ENCODE measurements around the gene CMSS1. TPM values are rescaled to one million over a fixed set of nuclear protein-coding genes. Genes with fewer than 3 reads are reported as not detected.

CMSS1 gene
- total RNA-seq, 1 experiment from 2014 or later, result 64.1 TPM

- TF ChIP-seq, protein P1, sequence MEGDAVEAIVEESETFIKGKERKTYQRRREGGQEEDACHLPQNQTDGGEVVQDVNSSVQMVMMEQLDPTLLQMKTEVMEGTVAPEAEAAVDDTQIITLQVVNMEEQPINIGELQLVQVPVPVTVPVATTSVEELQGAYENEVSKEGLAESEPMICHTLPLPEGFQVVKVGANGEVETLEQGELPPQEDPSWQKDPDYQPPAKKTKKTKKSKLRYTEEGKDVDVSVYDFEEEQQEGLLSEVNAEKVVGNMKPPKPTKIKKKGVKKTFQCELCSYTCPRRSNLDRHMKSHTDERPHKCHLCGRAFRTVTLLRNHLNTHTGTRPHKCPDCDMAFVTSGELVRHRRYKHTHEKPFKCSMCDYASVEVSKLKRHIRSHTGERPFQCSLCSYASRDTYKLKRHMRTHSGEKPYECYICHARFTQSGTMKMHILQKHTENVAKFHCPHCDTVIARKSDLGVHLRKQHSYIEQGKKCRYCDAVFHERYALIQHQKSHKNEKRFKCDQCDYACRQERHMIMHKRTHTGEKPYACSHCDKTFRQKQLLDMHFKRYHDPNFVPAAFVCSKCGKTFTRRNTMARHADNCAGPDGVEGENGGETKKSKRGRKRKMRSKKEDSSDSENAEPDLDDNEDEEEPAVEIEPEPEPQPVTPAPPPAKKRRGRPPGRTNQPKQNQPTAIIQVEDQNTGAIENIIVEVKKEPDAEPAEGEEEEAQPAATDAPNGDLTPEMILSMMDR (IDR thresholded peaks at IDR 0.05 in 2 of 3, conservative IDR thresholded peaks at IDR 0.05 in 1 of 3; ENCODE audit: borderline replicate concordance in 1 of 3, insufficient read depth in 1 of 3, low read depth in 2 of 3, low read length in 2 of 3), result no peak
- TF ChIP-seq ZBTB33 (IDR thresholded peaks at IDR 0.05; ENCODE audit: extremely low read depth, insufficient replicate concordance, low read length) (no peak), TCF7L2 (IDR thresholded peaks at IDR 0.05; ENCODE audit: borderline replicate concordance, extremely low read depth, insufficient read depth, insufficient read length) (no peak), CEBPB (IDR thresholded peaks at IDR 0.05; ENCODE audit: low read depth) (no peak), FOSL1 (IDR thresholded peaks at IDR 0.05; ENCODE audit: low read depth) (no peak), YY1 (IDR thresholded peaks at IDR 0.05; ENCODE audit: extremely low read depth, insufficient replicate concordance, low read depth, low read length) (no peak), SRF (IDR thresholded peaks at IDR 0.05; ENCODE audit: low read depth) (no peak), RAD21 (IDR thresholded peaks at IDR 0.05; ENCODE audit: low read depth) (no peak), EGR1 (IDR thresholded peaks at IDR 0.05; ENCODE audit: low read depth) (no peak), SP1 (IDR thresholded peaks at IDR 0.05; ENCODE audit: low read depth) (no peak), EZH2phosphoT487 (IDR thresholded peaks at IDR 0.05; ENCODE audit: borderline replicate concordance) (no peak), JUND (IDR thresholded peaks at IDR 0.05) (no peak)
- TF ChIP-seq, protein P2, sequence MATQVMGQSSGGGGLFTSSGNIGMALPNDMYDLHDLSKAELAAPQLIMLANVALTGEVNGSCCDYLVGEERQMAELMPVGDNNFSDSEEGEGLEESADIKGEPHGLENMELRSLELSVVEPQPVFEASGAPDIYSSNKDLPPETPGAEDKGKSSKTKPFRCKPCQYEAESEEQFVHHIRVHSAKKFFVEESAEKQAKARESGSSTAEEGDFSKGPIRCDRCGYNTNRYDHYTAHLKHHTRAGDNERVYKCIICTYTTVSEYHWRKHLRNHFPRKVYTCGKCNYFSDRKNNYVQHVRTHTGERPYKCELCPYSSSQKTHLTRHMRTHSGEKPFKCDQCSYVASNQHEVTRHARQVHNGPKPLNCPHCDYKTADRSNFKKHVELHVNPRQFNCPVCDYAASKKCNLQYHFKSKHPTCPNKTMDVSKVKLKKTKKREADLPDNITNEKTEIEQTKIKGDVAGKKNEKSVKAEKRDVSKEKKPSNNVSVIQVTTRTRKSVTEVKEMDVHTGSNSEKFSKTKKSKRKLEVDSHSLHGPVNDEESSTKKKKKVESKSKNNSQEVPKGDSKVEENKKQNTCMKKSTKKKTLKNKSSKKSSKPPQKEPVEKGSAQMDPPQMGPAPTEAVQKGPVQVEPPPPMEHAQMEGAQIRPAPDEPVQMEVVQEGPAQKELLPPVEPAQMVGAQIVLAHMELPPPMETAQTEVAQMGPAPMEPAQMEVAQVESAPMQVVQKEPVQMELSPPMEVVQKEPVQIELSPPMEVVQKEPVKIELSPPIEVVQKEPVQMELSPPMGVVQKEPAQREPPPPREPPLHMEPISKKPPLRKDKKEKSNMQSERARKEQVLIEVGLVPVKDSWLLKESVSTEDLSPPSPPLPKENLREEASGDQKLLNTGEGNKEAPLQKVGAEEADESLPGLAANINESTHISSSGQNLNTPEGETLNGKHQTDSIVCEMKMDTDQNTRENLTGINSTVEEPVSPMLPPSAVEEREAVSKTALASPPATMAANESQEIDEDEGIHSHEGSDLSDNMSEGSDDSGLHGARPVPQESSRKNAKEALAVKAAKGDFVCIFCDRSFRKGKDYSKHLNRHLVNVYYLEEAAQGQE (IDR thresholded peaks at IDR 0.05; ENCODE audit: low read depth), result no peak
- H3K79me2 ChIP-seq (ENCODE audit: insufficient read depth, low read length), result no peaks in the 10 kb centered on the region
- ATAC-seq, result no peak
These were observed 207.1 kb downstream of the CMSS1 start for GRCh38 chr3:100024520-100025303.

More at GRCh38 chr3:100024520-100025303, 207.1 kb downstream of the CMSS1 start:
- ChIA-PET CTCF (no interaction called here), POLR2A (no interaction called here), RAD21 (ENCODE audit: low non-redundant PET in 1 of 2, low total read pairs in 2 of 2, uncharacterized antibody in 2 of 2, unreplicated experiment in 2 of 2) (no interaction called here)
- no peak overlapping the region for H3K4me3 ChIP-seq (replicated peaks in 1 of 2; ENCODE audit: low read depth in 1 of 2, low read length in 2 of 2)
- H3K27me3 ChIP-seq (ENCODE audit: insufficient read depth, low read length), result no peaks in the 10 kb centered on the region
- intact Hi-C loops (cut with micrococcal nuclease), result no loop called here
- no peak overlapping the region for H3K9ac ChIP-seq (ENCODE audit: low read length)
- H3K27ac ChIP-seq (ENCODE audit: low read depth, low read length), result no peak overlapping the region
- no peaks in the 10 kb centered on the region for H3K9me3 ChIP-seq (ENCODE audit: control insufficient read depth in 1 of 2, insufficient read depth in 1 of 2, low read depth in 1 of 2, low read length in 2 of 2)
- H3K4me2 ChIP-seq (ENCODE audit: low read length), result no peak overlapping the region
- no peaks in the 10 kb centered on the region for H4K20me1 ChIP-seq (ENCODE audit: insufficient read depth)
- no peak for DNase-seq (ENCODE audit: low read depth, low spot score)
- no peaks in the 10 kb centered on the region for H3K4me1 ChIP-seq (ENCODE audit: control insufficient read depth in 1 of 2, insufficient read depth in 2 of 2, low read length in 2 of 2)
- BruUV-seq (replicated peaks), result no TSS peak
- no peaks in the 10 kb centered on the region for H3K36me3 ChIP-seq (ENCODE audit: control insufficient read depth in 1 of 2, insufficient read depth in 2 of 2, low read length in 2 of 2)
- no peak overlapping the region for H2AFZ ChIP-seq (ENCODE audit: low read depth, low read length, poor library complexity, severe bottlenecking)
- H3K9me2 ChIP-seq (ENCODE audit: insufficient read depth), result no peaks in the 10 kb centered on the region
